Mucosa of rectum (tissue), 2 donors: Measurements from ENCODE around the gene DBNDD1.
A peak's percentile ranks its signal among the peaks of the same experiment; 100 is the strongest.

Experiments used
- H3K27ac ChIP-seq, 2 donors: one replicate each; pipeline ENCODE4 v1.7.0; 2013; ENCODE audit warnings: inconsistent platforms in 2 of 2, low read depth in 2 of 2, low read length in 2 of 2
- H3K27me3 ChIP-seq, 2 donors: one replicate each; pipeline ENCODE4 v1.7.0; 2013; ENCODE audit warnings: low read length in 2 of 2; ENCODE audit not compliant: control insufficient read depth in 2 of 2, insufficient read depth in 2 of 2
- H3K36me3 ChIP-seq, 2 donors: one replicate each; pipeline ENCODE4 v1.7.0; 2013; ENCODE audit warnings: low read length in 2 of 2; ENCODE audit not compliant: control insufficient read depth in 2 of 2, insufficient read depth in 2 of 2
- H3K4me1 ChIP-seq, 2 donors: one replicate each; pipeline ENCODE4 v1.7.0; 2013; ENCODE audit warnings: low read length in 2 of 2, mild to moderate bottlenecking in 1 of 2; ENCODE audit not compliant: control insufficient read depth in 2 of 2, insufficient read depth in 2 of 2
- H3K4me3 ChIP-seq, 2 donors: one replicate each; pipeline ENCODE4 v1.7.0; 2013; ENCODE audit warnings: low read length in 2 of 2
- H3K9ac ChIP-seq, 2 donors: one replicate each; pipeline ENCODE4 v1.7.0; 2013; ENCODE audit warnings: low read length in 2 of 2, low read depth in 1 of 2, mild to moderate bottlenecking in 1 of 2
- H3K9me3 ChIP-seq, 2 donors: one replicate each; pipeline ENCODE4 v1.7.0; 2013; ENCODE audit warnings: low read length in 2 of 2; ENCODE audit not compliant: control insufficient read depth in 2 of 2
- donor health status: healthy.
- donor health status: Normal muscosa, but diverticular disease.

The DBNDD1 gene

DNA sequence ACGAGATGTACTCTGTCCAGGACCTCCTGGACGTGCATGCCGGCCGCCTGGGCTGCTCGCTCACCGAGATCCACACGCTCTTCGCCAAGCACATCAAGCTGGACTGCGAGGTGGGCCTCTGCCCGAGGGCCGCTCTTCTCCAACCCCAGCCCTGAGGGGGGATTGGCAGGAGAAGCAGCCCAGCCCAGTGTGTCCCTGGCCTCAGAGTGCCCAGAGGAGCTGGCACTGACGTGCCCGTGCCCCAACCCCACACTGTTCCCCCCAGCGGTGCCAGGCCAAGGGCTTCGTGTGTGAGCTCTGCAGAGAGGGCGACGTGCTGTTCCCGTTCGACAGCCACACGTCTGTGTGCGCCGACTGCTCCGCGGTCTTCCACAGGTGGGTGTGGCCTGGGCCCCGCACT, 55.1 kb downstream of the DBNDD1 start:
- Histone ChIP-seq H3K4me3 (no peak overlapping the region), H3K27me3 (no peaks in the 10 kb centered on the region), H3K9ac (no peak overlapping the region), H3K27ac (no peak overlapping the region), H3K4me1 (no peaks in the 10 kb centered on the region), H3K36me3 (peaks cover 0 to 20% of the 10 kb centered on the region in 2 donors), H3K9me3 (no peaks in the 10 kb centered on the region)

DNA sequence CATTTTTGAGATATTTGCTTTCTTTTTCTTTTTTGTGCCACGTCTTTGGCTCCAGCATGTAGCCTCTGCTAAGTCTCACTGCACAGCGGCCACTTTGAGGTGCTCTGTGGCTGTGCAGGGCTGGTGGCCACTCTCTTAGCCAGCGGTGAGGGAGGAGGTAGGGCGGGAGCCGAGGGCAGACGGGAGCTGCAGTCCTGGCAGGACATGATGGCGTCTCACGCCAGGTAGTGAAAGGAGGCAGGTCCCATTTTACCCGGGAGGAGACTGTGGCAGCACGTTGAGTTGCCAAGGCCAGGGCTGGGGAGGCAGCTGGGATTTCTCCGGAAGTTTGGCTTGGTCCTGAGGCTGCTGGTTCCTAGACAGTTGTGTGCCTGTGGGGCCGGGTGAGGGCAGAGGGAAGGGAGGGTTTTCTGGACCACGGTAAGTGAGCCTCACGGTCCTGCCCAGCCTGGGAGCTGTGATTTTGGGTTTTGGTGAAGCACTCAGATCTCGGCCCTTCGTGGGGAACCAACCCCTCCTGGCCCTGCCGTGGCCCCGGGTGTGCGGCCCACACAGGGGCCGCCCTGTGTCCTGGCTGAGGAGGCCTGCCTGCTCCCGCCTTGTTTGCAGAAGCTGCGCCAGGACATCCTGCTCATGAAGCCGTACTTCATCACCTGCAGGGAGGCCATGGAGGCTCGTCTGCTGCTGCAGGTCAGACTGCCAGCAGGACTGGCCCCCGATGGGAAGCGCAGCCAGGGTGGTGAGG, 56.3 kb downstream of the DBNDD1 start:
- Histone ChIP-seq H3K27me3 (no peaks in the 10 kb centered on the region), H3K27ac (no peak overlapping the region), H3K9me3 (no peaks in the 10 kb centered on the region), H3K9ac (no peak overlapping the region), H3K4me3 (no peak overlapping the region), H3K4me1 (no peaks in the 10 kb centered on the region), H3K36me3 (peaks cover 0 to 28% of the 10 kb centered on the region in 2 donors)

GRCh38 chr16:89961920-89962319, 57.3 kb downstream of the DBNDD1 start:
- Histone ChIP-seq H3K36me3 (peaks cover 0 to 31% of the 10 kb centered on the region in 2 donors), H3K9ac (no peak overlapping the region), H3K4me1 (no peaks in the 10 kb centered on the region), H3K27ac (no peak overlapping the region), H3K4me3 (no peak overlapping the region), H3K9me3 (no peaks in the 10 kb centered on the region), H3K27me3 (no peaks in the 10 kb centered on the region)

- Histone ChIP-seq H3K27ac (no peak overlapping the region), H3K4me3 (no peak overlapping the region), H3K36me3 (peaks cover 0 to 31% of the 10 kb centered on the region in 2 donors), H3K9ac (no peak overlapping the region), H3K27me3 (no peaks in the 10 kb centered on the region), H3K4me1 (no peaks in the 10 kb centered on the region), H3K9me3 (no peaks in the 10 kb centered on the region)
Measured at GRCh38 chr16:89960966-89961365, 58.3 kb downstream of the DBNDD1 start.

DNA sequence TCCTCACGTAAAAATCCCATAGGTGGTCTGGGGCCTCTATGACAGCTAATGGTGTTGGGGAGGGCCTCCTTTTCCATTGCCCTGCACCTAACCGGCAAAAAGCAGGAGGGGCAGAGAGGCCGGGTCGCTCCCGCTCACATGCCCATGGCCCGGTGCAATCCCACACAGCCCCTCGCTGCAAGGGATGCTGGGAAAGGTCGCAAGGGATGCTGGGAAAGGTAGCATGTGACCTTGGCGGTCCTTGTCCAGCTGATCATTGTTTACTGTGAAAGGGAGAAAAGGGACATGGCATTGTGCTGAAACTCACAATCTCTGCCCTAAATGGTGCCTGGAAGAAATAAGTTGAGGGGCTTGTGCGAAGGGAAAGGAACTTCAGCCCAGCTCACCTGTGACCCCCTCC, 60.7 kb downstream of the DBNDD1 start:
- Histone ChIP-seq H3K4me3 (no peak overlapping the region), H3K36me3 (peaks cover 4 to 29% of the 10 kb centered on the region in 2 donors), H3K9me3 (no peaks in the 10 kb centered on the region), H3K9ac (no peak overlapping the region), H3K27me3 (no peaks in the 10 kb centered on the region), H3K4me1 (peaks cover 0 to 2% of the 10 kb centered on the region in 2 donors), H3K27ac (no peak overlapping the region)

DNA sequence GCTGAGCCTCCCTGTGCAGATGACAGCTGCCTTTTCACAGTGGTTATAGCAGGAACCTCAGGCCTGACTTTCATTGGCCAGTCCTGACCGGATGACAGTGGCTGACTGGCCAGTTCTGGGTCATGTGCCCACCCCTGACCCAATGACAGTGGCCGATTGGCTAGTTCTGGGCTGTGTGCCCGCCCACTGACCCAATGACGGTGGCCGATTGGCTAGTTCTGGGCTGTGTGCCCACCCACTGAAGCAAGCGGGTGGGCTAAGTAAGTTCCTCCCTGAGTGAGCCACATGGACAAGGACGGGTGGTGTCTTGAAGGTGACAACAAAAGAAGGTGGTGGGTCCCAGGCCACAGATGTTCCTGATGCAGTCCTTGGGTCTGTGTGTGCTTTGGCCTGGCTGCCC, 61.2 kb downstream of the DBNDD1 start:
- H3K9me3 ChIP-seq, result no peaks in the 10 kb centered on the region
- no peak overlapping the region for H3K27ac ChIP-seq
- no peak overlapping the region for H3K9ac ChIP-seq
- H3K27me3 ChIP-seq, result no peaks in the 10 kb centered on the region
- peaks cover 4 to 29% of the 10 kb centered on the region in 2 donors for H3K36me3 ChIP-seq
- peaks cover 0 to 6% of the 10 kb centered on the region in 2 donors for H3K4me1 ChIP-seq
- H3K4me3 ChIP-seq, result peak overlapping the region in 1 of 2 donors; percentile 38

DNA sequence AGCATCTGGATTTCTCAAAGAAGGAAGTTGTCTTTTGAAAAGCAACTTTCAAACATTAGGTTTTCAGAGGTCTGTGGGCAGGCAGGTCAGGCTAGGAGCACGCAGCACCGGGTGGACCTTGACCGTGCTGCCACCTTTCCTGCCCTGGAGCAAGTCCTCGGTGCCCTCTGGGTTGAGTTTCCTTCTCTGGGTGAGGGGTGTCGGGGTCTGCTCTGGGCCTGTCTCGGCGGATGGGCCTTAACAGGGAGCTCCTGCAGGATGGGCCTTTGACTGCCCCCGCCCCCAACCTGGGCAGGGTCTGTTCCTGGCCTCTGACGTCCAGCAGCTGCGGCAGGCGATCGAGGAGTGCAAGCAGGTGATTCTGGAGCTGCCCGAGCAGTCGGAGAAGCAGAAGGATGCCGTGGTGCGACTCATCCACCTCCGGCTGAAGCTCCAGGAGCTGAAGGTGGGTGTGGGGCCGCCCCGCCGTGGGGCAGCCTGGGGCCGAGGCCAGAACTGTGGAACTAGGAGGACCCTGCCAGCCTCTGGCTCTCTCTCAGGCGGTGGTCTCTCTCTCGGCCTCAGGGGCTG, 62.0 kb downstream of the DBNDD1 start:
- Histone ChIP-seq H3K9ac (no peak overlapping the region), H3K9me3 (no peaks in the 10 kb centered on the region), H3K4me1 (peaks cover 0 to 11% of the 10 kb centered on the region in 2 donors), H3K4me3 (no peak overlapping the region), H3K27ac (peak overlapping the region; percentile 6 to 43), H3K27me3 (no peaks in the 10 kb centered on the region), H3K36me3 (peaks cover 4 to 29% of the 10 kb centered on the region in 2 donors)

DNA sequence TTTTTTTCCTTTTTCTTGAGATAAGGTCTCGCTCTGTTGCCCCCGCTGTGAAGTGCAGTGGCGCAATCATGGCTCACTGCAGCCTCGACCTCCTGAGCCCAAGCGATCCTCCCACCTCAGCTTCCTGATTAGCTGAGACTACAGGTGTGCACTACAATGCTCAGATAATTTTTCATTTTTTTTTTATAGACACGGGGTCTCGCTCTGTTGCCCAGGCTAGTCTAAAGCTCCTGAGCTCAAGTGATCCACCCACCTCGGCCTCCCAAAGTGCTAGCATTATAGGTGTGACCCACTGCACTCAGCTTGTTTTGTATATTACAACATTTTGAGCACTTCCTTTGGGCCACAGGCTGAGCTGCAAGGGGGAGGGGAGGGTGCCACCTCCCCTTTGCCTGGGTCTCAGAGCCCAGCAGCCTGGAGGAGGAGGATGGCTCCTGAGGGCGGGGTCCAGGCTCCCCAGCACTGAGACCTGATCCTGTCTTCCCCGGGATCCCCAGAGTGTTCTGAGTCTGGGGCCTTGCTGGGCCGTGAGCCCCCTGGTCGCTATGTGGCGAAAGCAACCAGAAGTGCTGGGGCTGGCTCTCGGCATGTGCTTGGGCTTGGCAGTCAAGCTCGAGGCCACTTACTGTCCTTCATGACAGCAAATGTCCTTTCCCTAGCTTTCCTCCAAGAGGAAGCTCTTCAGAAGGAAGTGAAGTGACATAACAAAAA, 62.6 kb downstream of the DBNDD1 start:
- no peak overlapping the region for H3K4me3 ChIP-seq
- peaks cover 0 to 11% of the 10 kb centered on the region in 2 donors for H3K4me1 ChIP-seq
- H3K27me3 ChIP-seq, result no peaks in the 10 kb centered on the region
- no peak overlapping the region for H3K9ac ChIP-seq
- peaks cover 4 to 29% of the 10 kb centered on the region in 2 donors for H3K36me3 ChIP-seq
- H3K9me3 ChIP-seq, result no peaks in the 10 kb centered on the region
- no peak overlapping the region for H3K27ac ChIP-seq

DNA sequence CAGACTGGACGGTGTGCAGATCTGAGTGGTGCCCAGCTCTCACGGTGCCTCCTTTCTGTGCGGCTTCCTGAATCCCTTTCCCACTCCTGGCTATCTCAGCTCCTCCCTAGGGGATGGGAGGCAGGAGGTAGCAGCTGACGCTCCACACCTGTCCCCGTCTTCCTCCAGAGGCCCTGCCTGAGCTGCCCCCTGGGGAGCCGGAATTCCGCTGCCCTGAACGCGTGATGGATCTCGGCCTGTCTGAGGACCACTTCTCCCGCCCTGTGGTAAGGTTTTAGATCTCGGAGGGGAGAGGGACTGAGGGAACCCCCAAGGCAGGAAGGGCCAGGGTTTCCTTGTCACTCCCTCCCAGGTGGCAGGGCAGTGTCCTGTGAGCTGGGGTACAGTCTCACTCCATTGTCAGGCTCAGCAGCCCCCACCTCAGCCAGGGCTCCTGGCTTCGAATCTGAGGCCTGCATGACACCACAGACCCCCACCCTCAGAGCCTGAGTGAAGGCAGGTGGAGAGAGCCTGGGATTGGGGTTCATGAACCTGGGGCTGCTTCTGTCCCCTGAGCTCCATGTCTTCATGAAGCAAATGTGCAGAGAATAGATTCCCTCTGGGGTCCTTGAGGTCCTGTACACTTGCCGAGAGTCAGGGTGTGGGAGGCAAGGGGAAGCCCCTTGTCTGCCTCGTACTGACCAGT, 64.1 kb downstream of the DBNDD1 start:
- H3K9ac ChIP-seq, result no peak overlapping the region
- H3K4me1 ChIP-seq, result peaks cover 0 to 11% of the 10 kb centered on the region in 2 donors
- no peaks in the 10 kb centered on the region for H3K27me3 ChIP-seq
- peaks cover 4 to 19% of the 10 kb centered on the region in 2 donors for H3K36me3 ChIP-seq
- H3K9me3 ChIP-seq, result no peaks in the 10 kb centered on the region
- no peak overlapping the region for H3K4me3 ChIP-seq
- H3K27ac ChIP-seq, result no peak overlapping the region
